Muscle layer of colon (tissue), 2 donors: ENCODE measurements around the gene GSK3B.

Experiments used
- H3K27ac ChIP-seq: one replicate; pipeline ENCODE4 v1.7.0; 2013; ENCODE audit warnings: low read depth, mild to moderate bottlenecking, low read length, moderate library complexity
- H3K27me3 ChIP-seq, 2 donors: one replicate each; pipeline ENCODE4 v1.7.0; 2013; ENCODE audit warnings: low read length in 2 of 2, mild to moderate bottlenecking in 2 of 2; ENCODE audit not compliant: insufficient read depth in 2 of 2, control insufficient read depth in 1 of 2
- H3K36me3 ChIP-seq: one replicate; pipeline ENCODE4 v1.7.0; 2013; ENCODE audit warnings: mild to moderate bottlenecking, low read length; ENCODE audit not compliant: insufficient read depth
- H3K4me1 ChIP-seq: one replicate; pipeline ENCODE4 v1.7.0; 2013; ENCODE audit warnings: mild to moderate bottlenecking, low read length; ENCODE audit not compliant: insufficient read depth
- H3K4me3 ChIP-seq, 2 donors: one replicate each; pipeline ENCODE4 v1.7.0; 2013; ENCODE audit warnings: low read length in 2 of 2, low read depth in 1 of 2, mild to moderate bottlenecking in 1 of 2, moderate library complexity in 1 of 2
- H3K9ac ChIP-seq: one replicate; pipeline ENCODE4 v1.7.0; 2013; ENCODE audit warnings: low read length
- H3K9me3 ChIP-seq: one replicate; pipeline ENCODE4 v1.7.0; 2013; ENCODE audit warnings: mild to moderate bottlenecking, low read length
- donor health status: abdominal sarcoma.
- donor health status: Adenocarcinoma of cecum.

The GSK3B gene

DNA sequence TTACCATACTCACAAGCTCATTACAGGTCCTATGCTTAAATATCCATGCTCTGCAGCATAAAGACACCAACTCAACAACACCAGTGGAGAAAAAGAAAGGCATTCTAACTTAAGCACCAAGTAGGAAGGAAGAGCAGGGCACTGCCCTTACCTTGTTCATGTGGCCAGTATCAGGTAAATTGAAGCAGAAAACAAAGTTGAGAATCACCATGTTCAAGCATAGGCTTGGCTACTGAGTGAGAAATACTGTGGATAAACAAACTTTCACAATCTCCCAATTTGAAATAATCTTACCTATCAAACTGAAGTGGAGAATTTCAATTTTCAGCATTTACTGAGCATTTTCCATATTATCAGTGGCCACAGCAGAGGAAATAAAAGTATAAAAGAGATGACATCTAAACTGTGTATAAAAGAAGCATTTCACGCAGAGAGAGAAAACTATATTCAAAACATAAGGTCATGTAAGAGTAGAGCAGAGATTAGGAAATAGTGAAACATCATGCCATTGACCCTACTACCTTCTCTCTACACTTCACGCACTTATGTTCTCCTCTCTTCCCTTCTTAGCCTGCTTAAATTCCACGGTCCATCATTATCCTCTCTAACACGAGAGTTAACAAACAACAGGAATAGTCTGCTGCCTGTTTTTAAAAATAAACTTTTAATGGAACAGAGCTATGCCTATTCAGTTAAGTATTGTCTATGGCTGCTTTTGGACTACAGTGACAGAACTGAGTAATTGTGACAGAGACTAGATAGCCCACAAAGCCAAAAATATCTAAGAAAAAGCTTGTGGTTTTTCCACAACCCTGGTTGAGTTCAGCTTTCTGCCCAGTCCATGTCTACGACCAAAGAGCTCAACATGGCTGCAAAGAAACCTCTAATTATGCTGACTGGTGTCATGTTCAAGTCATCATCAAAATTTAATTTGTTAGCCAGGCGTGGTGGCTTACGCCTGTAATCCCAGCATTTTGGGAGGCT is 169.8 kb downstream of the GSK3B start:
- no peaks in the 10 kb centered on the region for H3K4me1 ChIP-seq
- H3K9ac ChIP-seq = no peak overlapping the region
- no peaks in the 10 kb centered on the region for H3K27me3 ChIP-seq
- no peak overlapping the region for H3K27ac ChIP-seq
- no peaks in the 10 kb centered on the region for H3K36me3 ChIP-seq
- no peak overlapping the region for H3K4me3 ChIP-seq
- no peaks in the 10 kb centered on the region for H3K9me3 ChIP-seq

DNA sequence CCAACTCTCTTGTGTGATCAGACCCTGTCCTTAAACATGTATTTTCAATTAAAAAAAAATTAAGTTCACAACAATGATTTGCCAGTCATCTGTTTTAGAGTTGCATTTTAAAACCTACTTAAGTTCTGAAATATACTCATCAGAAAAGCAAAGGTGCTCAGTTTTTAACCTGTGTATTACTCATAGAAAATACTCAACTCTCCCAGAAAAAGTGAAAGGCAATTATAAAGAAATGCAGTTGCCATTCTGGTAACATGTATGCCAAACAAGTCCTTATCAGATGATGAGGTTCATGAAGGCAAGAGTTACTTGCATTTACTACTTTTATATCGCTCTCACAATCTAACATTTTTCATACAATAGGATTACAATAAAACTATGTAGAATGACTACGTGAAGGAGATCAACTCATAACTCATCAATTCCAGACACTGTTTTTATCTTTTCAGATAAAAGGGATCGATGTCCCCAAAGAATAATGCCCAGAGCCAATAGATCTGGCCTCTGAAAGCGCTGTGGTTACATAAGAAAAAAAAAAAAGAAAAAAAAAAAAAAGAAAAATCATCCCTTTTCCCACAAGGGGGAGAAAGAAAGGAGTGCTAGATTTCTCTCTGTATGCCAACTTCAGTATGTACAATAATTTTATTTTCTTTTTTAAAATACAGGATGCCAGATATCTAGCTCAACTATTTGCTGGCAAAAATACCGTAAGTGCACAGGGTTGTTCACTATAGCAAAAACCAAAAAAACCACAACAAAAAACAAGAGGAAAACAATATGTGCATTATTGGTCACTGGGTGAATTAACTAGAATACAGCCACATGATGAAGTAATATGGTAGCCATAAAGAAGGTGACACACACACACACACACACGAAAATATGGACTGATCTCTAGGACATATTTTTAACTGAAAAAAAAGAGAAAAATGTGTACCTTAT is 175.0 kb downstream of the GSK3B start:
- no peak overlapping the region for H3K9ac ChIP-seq
- H3K27me3 ChIP-seq = no peaks in the 10 kb centered on the region
- H3K27ac ChIP-seq = no peak overlapping the region
- H3K9me3 ChIP-seq = no peaks in the 10 kb centered on the region
- H3K4me1 ChIP-seq = no peaks in the 10 kb centered on the region
- H3K36me3 ChIP-seq = peaks cover 6% of the 10 kb centered on the region
- H3K4me3 ChIP-seq = no peak overlapping the region

DNA sequence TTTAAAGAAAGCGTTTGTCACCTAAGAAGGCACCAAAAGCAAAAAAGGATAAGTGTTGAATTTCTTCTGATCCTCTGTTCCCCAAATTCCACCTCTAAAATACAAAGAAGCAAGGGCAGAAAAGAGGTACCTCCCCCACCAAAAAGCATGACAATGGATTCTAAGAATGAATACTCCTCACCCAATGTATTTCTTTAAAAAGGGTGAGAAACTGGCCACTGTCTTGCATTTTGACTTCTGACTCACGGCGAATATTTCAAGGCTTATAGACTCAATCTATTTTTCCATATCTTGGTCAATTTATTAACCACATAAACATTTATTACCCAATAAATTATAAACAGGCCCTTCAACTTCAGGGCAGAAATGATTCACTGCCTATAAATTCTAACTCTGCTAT is 181.2 kb downstream of the GSK3B start:
- Histone ChIP-seq H3K9ac (no peak overlapping the region), H3K36me3 (peaks cover 10% of the 10 kb centered on the region), H3K9me3 (no peaks in the 10 kb centered on the region), H3K4me3 (no peak overlapping the region), H3K27ac (no peak overlapping the region), H3K27me3 (no peaks in the 10 kb centered on the region), H3K4me1 (no peaks in the 10 kb centered on the region)

DNA sequence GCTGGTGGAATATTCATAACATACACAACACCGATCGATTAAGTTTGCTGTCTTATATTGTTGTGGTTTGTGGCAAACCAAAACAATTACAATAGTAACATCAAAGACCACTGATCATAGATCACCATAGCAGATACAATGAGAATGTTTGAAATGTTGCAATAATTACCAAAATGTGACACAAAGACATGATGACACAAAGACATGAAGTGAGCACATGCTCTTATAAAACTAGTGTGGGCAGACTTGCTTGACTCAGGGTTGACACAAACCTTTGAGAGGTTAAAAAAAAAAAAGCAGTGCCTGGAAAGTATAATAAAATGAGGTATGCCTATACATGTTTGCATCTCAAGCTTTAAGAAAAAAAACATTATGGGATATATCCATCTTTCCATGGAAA is 182.0 kb downstream of the GSK3B start:
- Histone ChIP-seq H3K4me1 (no peaks in the 10 kb centered on the region), H3K36me3 (peaks cover 10% of the 10 kb centered on the region)

DNA sequence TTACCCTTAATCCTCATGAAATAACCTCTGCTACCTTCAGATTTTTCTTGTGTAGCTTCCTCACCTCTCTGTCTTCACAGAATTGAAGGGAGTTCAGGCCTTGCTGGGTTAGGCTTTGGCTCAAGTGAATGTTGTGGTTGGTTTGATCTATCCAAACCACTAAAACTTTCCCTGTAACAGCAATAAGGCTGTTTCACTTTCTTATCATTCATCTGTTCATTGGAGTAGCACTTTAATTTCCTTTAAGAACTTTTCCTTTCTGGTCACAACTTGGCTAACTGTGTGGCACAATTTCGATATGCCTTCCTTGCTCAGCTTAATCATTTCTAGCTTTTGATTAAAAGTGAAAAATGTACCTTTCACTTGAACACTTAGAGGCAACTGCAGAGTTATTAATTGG is 182.5 kb downstream of the GSK3B start:
- no peaks in the 10 kb centered on the region for H3K9me3 ChIP-seq
- no peak overlapping the region for H3K4me3 ChIP-seq
- peaks cover 10% of the 10 kb centered on the region for H3K36me3 ChIP-seq
- no peaks in the 10 kb centered on the region for H3K27me3 ChIP-seq
- no peak overlapping the region for H3K9ac ChIP-seq
- H3K27ac ChIP-seq = no peak overlapping the region
- H3K4me1 ChIP-seq = no peaks in the 10 kb centered on the region

More for the DNA sequence above, 182.0 kb downstream of the GSK3B start:
- Histone ChIP-seq H3K27ac (no peak overlapping the region), H3K27me3 (no peaks in the 10 kb centered on the region), H3K9me3 (no peaks in the 10 kb centered on the region), H3K4me3 (no peak overlapping the region), H3K9ac (no peak overlapping the region)

DNA sequence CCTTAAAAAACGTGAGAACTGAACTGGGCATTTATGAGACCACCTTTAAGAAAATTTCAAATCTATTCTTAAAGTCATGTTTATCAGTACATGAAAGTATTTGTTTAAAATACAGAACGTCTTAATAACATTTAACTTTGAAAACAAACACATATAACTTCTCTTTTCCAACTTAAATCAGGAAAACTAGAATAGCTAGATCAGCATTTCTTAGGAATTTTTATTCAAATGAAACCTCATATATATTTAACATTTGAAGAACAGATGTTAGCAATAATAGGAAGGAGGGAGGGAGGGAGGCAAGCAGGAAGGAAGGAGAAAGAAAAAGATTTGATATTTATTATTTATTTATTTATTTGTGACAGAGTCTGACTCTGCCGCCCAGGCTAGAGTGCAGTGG is 192.2 kb downstream of the GSK3B start:
- Histone ChIP-seq H3K27me3 (no peaks in the 10 kb centered on the region), H3K4me1 (no peaks in the 10 kb centered on the region), H3K27ac (no peak overlapping the region), H3K4me3 (no peak overlapping the region), H3K9ac (no peak overlapping the region), H3K36me3 (peaks cover 4% of the 10 kb centered on the region), H3K9me3 (no peaks in the 10 kb centered on the region)

DNA sequence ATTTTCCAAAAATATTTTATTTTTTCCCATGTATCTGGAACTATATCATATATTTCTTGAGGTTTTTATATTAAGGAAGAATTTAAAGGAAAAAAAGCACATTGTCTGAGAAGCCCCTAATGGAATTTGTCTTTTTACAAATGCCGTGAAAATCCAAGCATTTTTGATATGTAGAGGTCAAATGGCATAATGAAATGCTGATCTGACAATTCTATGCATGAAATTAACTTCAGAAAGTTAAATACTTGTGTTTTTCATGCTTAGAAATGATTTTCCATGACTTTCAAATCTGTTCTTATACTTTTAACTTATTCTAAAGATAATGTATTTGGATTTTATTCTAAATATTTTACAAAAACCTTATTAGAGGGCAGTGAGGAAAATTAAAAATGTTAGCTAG is 193.1 kb downstream of the GSK3B start:
- H3K27me3 ChIP-seq = no peaks in the 10 kb centered on the region
- H3K36me3 ChIP-seq = peaks cover 4% of the 10 kb centered on the region
- H3K4me1 ChIP-seq = no peaks in the 10 kb centered on the region
- H3K9ac ChIP-seq = no peak overlapping the region
- no peak overlapping the region for H3K4me3 ChIP-seq
- no peak overlapping the region for H3K27ac ChIP-seq
- H3K9me3 ChIP-seq = no peaks in the 10 kb centered on the region

DNA sequence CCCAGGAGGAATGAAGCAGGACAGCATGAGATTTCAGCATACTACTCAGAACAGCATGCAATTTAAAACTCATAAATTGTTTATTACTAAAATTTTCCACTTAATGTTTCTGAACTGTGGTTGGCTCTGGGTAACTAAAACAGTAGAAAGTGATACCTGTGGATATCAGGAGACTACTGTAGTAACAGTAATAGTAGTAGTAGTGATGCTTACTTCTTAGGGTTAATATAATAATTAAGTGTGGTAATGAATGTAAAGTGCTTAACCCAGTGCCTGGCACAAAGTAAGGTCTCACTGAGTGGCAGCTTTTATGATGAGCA is 195.1 kb downstream of the GSK3B start:
- Histone ChIP-seq H3K9ac (no peak overlapping the region), H3K4me1 (no peaks in the 10 kb centered on the region), H3K27ac (no peak overlapping the region), H3K4me3 (no peak overlapping the region), H3K9me3 (no peaks in the 10 kb centered on the region), H3K36me3 (peaks cover 4% of the 10 kb centered on the region), H3K27me3 (no peaks in the 10 kb centered on the region)

DNA sequence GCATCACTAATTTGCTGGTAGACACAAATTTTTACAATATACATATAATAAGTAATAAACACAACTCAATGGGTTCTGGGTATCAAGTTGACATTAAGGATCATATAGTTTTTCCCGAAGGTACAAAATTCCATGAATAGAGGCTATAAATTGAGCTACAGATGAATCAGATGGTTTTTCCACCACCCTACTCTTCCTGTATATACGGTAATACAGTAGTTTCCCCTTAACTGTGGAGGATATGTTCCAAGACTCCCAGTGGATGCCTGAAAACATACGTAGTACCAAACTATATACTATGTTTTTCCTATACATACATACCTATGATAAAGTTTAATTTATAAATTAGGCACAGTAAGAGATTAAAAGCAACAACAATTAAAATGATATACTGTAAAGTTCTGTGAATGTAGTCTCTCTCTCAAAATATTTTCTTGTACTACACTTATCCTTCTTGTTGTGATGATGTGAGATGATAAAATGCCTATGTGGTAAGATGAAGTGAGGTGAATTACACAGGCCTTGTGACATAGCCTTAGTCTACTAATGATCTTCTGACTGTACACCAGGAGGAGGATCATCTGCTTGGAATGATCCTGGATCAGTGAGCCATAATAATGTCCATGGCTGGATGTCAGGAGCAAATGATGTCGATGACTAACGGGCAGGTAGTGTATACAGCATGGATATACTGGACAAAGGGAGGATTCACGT is 195.6 kb downstream of the GSK3B start:
- Histone ChIP-seq H3K27ac (no peak overlapping the region), H3K4me3 (no peak overlapping the region), H3K9me3 (no peaks in the 10 kb centered on the region), H3K36me3 (peaks cover 2% of the 10 kb centered on the region), H3K4me1 (no peaks in the 10 kb centered on the region), H3K27me3 (no peaks in the 10 kb centered on the region), H3K9ac (no peak overlapping the region)

DNA sequence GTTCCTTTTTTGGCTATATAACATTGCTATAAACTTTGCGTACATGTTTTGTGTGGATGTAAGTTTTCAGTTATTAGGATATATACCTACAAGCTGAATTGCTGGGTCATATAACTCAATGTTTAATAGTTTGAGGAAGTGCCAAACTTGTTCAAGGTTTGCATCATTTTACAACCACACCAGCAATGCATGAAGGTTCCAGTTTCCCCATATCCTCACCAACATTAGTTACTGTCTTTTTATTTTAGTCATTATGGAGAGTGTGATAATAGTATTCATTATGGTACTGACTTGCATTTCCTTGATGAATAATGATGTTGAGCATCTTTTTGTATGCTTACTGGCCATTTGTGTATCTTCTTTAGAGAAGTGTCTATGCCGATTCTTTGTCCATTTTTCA is 200.1 kb downstream of the GSK3B start:
- Histone ChIP-seq H3K36me3 (no peaks in the 10 kb centered on the region), H3K4me1 (peaks cover 11% of the 10 kb centered on the region), H3K9ac (no peak overlapping the region), H3K27ac (no peak overlapping the region), H3K27me3 (no peaks in the 10 kb centered on the region), H3K4me3 (no peak overlapping the region), H3K9me3 (no peaks in the 10 kb centered on the region)

DNA sequence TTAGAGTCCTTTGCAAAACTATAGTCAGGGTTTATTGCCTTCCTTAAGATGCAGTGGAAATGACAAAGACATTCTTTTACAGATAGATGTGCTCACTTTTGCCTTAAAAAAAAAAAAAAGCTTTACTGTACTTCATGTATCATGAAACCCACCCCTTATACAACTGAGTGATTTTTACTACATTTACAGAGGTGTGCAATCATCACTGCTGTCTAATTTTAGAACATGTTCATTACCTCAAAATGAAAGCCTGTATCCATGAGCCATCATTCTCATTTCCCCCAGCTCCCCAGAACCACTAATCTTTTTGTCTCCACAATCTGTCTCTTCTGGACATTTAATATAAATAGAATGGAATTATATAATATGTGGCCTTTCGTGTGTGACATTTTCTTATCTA is 200.5 kb downstream of the GSK3B start:
- H3K9ac ChIP-seq = no peak overlapping the region
- H3K4me1 ChIP-seq = peaks cover 11% of the 10 kb centered on the region
- H3K9me3 ChIP-seq = no peaks in the 10 kb centered on the region
- no peaks in the 10 kb centered on the region for H3K27me3 ChIP-seq
- no peaks in the 10 kb centered on the region for H3K36me3 ChIP-seq
- no peak overlapping the region for H3K4me3 ChIP-seq
- H3K27ac ChIP-seq = no peak overlapping the region
